ENCODE data around the gene COX4I2.

DNA sequence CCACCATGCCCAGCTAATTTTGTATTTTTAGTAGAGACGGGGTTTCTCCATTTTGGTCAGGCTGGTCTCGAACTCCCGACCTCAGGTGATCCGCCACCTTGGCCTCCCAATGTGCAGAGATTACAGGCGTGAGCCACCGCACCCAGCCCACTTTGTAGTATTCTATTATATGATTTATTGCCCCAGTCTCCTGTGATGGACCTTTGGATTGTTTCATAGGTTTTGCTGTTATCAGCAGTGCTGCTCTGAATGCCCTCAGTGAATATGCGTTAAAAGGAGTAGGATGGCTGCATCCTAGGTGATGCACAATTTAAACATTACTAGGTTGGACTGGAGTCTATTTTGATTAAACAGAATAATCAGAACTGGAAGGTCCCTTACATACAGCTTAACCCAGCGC is 22.3 kb upstream of the COX4I2 start:
- TF ChIP-seq MXI1 (conservative IDR thresholded peaks at IDR 0.05; ENCODE audit: poor library complexity, severe bottlenecking) (no peak), SMC3 (conservative IDR thresholded peaks at IDR 0.05; ENCODE audit: poor library complexity) (no peak), TAF1 (IDR thresholded peaks at IDR 0.05; ENCODE audit: low read depth) (no peak), POLR2AphosphoS5 (IDR thresholded peaks at IDR 0.05) (no peak), EZH2 (IDR thresholded peaks at IDR 0.05; ENCODE audit: borderline replicate concordance, insufficient read depth, low read length, poor library complexity, severe bottlenecking) (no peak), EP300 (conservative IDR thresholded peaks at IDR 0.05; ENCODE audit: poor library complexity, severe bottlenecking) (no peak)
- TF ChIP-seq, protein P1, sequence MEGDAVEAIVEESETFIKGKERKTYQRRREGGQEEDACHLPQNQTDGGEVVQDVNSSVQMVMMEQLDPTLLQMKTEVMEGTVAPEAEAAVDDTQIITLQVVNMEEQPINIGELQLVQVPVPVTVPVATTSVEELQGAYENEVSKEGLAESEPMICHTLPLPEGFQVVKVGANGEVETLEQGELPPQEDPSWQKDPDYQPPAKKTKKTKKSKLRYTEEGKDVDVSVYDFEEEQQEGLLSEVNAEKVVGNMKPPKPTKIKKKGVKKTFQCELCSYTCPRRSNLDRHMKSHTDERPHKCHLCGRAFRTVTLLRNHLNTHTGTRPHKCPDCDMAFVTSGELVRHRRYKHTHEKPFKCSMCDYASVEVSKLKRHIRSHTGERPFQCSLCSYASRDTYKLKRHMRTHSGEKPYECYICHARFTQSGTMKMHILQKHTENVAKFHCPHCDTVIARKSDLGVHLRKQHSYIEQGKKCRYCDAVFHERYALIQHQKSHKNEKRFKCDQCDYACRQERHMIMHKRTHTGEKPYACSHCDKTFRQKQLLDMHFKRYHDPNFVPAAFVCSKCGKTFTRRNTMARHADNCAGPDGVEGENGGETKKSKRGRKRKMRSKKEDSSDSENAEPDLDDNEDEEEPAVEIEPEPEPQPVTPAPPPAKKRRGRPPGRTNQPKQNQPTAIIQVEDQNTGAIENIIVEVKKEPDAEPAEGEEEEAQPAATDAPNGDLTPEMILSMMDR (IDR thresholded peaks at IDR 0.05; ENCODE audit: poor library complexity, severe bottlenecking): no peak

Data from neural cell (in vitro differentiated cells).